H1 (cell line): Measurements from ENCODE around the gene INO80C. TPM values are rescaled to one million over a fixed set of nuclear protein-coding genes. Genes with fewer than 3 reads are reported as not detected.

ENCODE experiments used
- ASH2L ChIP-seq: fragments of 200-600, 300-600 bp; sonication (generic); IDR thresholded peaks from one replicate; pipeline ENCODE4 v1.7.1; 2017; ENCODE audit warnings: low read length
- CBX5 ChIP-seq: fragments of 300-800, 300-1000 bp; sonication (generic); IDR thresholded peaks from 2 replicates; pipeline ENCODE4 v1.7.1; 2016; ENCODE audit warnings: antibody characterized with exemption, low read length, low read depth
- CHD7 ChIP-seq: fragments of 300-600 bp; sonication (generic); IDR thresholded peaks from 2 replicates; pipeline ENCODE4 v1.7.1; 2012; ENCODE audit warnings: low read length, moderate library complexity, mild to moderate bottlenecking, inconsistent platforms; ENCODE audit not compliant: insufficient replicate concordance
- EGR1 ChIP-seq: IDR thresholded peaks from 2 replicates; pipeline ENCODE4 v1.6.1; 2011; ENCODE audit warnings: low read depth, low read length, borderline replicate concordance
- HDAC2 ChIP-seq, 2 experiments: fragments of 300-600 bp in 1 of 2; sonication (generic) in 1 of 2; IDR thresholded peaks; 2 replicates each; pipeline ENCODE4 v1.6.1; 2011 to 2012; ENCODE audit warnings: low read depth in 2 of 2, low read length in 2 of 2, mild to moderate bottlenecking in 2 of 2, moderate library complexity in 2 of 2, borderline replicate concordance in 1 of 2, inconsistent platforms in 1 of 2
- KDM5A ChIP-seq: fragments of 200-600 bp; IDR thresholded peaks from 2 replicates; pipeline ENCODE4 v1.7.1; 2012; ENCODE audit warnings: mild to moderate bottlenecking, low read length, inconsistent platforms, mixed read lengths
- POU5F1 ChIP-seq: IDR thresholded peaks from 2 replicates; pipeline ENCODE4 v1.6.1; 2011; ENCODE audit warnings: low read depth, mild to moderate bottlenecking, low read length, moderate library complexity
- SIRT6 ChIP-seq: IDR thresholded peaks from one replicate; pipeline ENCODE4 v1.7.1; 2012; ENCODE audit warnings: low read length, inconsistent platforms
- SIX5 ChIP-seq: IDR thresholded peaks from 2 replicates; pipeline ENCODE4 v1.6.1; 2011; ENCODE audit warnings: mild to moderate bottlenecking, low read depth, low read length
- TBP ChIP-seq: IDR thresholded peaks from 2 replicates; pipeline ENCODE4 v1.6.1; 2011; ENCODE audit warnings: low read depth, low read length, improper control_type of control experiment
- ZNF274 ChIP-seq: IDR thresholded peaks from 2 replicates; pipeline ENCODE4 v1.7.0; 2012; ENCODE audit warnings: low read length, borderline replicate concordance; ENCODE audit errors: extremely low read depth
- polyA plus RNA-seq, 7 experiments: library from polyadenylated mRNA; depleted of rRNA in 3 of 7; stranded (reverse) in 5 of 7; unstranded in 2 of 7; fragments of >200 nt in 5 of 7; fragments of 200-250 nt in 2 of 7; gene quantifications; 1 replicate in 5 of 7; 2 replicates in 1 of 7; 4 replicates in 1 of 7; pipeline versions ENCODE4 v1.2.1 to v1.2.3, GENCODE V29; 2011 to 2013; ENCODE audit warnings: missing spikeins in 2 of 7, mixed read lengths in 2 of 7
- total RNA-seq: library from RNA; stranded (reverse); fragmentation: NEBNext Ultra II Directional; extraction: Animal tissue kit (Norgen Biotek cat#: 25700); gene quantifications from 2 replicates; pipeline ENCODE4 v1.2.1, GENCODE V29; 2021

The INO80C gene
- total and polyA plus RNA-seq, 2 of the 8 experiments (the other 6 are each of a cell fraction or from before 2014, with no cell fraction given), result 30.1 to 48.9 TPM

GRCh38 chr18:35465329-35465728 is 32.4 kb downstream of the INO80C start (continued):
- no peak for TF ChIP-seq CHD7
- TF ChIP-seq CBX5, result no peak
- TF ChIP-seq KDM5A, result no peak
- no peak for TF ChIP-seq EGR1
- no peak for TF ChIP-seq SIX5
- TF ChIP-seq SIRT6, result no peak
- TF ChIP-seq POU5F1, result no peak
- TF ChIP-seq TBP, result no peak
- no peak for TF ChIP-seq ZNF274
- no peak for TF ChIP-seq HDAC2 (IDR thresholded peaks at IDR 0.05; ENCODE audit: borderline replicate concordance in 1 of 2, low read depth in 2 of 2, low read length in 2 of 2)
- TF ChIP-seq ASH2L, result no peak
